PC-3 (cell line): ENCODE data around the gene OXNAD1.

ENCODE experiments used
- CTCF ChIP-seq: fragments of 300-600 bp; sonication (generic); conservative IDR thresholded peaks from 2 replicates; pipeline ENCODE4 v1.5.1; 2017; ENCODE audit warnings: antibody characterized with exemption, low read depth, mild to moderate bottlenecking, low read length
- EZH2 ChIP-seq: fragments of 300-600 bp; sonication (generic); IDR thresholded peaks from one replicate; pipeline ENCODE4 v1.6.1; 2017; ENCODE audit warnings: antibody characterized with exemption, mild to moderate bottlenecking, low read length; ENCODE audit not compliant: unreplicated experiment

DNA sequence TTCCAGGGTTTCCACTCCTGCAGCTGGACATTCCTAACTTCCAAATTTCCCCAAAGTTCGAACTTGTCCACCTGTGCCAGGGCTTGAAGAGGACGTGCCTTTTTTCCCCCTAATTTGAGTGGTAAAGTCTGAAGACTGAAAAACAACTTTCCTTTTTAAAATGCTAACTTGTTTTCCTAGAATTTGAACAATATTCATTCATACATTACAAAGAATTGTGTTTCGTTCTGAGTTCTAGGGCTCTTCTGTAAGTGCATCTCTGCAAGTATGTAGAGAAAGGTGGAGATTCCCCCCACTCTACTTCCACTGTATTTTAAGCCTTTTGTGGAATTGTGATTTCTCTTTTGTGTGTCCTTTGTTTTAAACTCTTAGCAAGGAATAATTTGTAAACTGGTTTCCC, 9.7 kb upstream of the OXNAD1 start:
- no peak for TF ChIP-seq CTCF
- TF ChIP-seq EZH2 = no peak
